LNCAP (cell line): ENCODE data around the gene RPTOR.

Experiments
- CTCF ChIP-seq: fragments of 450-650 bp; IDR thresholded peaks from 2 replicates; pipeline ENCODE4 v1.5.1; 2017; ENCODE audit warnings: mild to moderate bottlenecking

RPTOR gene

GRCh38 chr17:80995131-80995530, 450.5 kb downstream of the RPTOR start:
- no peak for TF ChIP-seq CTCF

GRCh38 chr17:80996422-80997305, 452.0 kb downstream of the RPTOR start:
- TF ChIP-seq CTCF: no peak

DNA sequence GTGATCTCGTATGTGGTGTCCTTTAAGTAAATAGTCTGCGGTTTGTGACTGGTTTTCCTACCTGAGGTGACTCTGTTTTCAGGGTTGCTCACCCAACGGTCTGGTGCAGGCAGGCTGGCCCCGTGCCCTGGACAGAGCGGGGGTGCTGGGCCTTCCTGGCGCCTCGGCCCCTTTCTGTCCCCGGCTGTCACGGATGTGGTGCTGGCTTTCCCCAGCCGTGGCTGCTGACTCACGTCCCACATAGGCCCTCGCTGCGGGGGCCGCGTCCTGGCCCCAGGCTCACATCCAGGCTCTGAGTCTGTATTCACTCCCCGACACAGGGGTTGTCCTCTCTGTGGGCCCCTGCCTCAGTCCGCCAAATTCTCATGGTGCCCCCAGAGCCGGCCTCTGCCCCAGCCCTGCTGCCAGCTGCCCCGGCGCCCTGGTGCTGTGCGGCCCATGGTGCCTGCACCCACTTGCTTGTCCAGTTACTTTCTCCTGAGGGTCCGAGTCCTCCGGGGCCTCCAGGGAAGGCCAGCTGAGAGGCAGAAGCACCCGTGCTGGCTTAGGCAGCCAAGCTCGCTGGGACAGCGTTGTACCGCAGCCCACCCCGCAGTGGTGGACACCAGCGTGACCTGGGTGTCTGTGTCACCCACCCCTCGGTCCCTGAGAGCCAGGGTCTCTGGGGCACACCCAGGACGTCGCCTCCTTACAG, 452.9 kb downstream of the RPTOR start:
- no peak for TF ChIP-seq CTCF

DNA sequence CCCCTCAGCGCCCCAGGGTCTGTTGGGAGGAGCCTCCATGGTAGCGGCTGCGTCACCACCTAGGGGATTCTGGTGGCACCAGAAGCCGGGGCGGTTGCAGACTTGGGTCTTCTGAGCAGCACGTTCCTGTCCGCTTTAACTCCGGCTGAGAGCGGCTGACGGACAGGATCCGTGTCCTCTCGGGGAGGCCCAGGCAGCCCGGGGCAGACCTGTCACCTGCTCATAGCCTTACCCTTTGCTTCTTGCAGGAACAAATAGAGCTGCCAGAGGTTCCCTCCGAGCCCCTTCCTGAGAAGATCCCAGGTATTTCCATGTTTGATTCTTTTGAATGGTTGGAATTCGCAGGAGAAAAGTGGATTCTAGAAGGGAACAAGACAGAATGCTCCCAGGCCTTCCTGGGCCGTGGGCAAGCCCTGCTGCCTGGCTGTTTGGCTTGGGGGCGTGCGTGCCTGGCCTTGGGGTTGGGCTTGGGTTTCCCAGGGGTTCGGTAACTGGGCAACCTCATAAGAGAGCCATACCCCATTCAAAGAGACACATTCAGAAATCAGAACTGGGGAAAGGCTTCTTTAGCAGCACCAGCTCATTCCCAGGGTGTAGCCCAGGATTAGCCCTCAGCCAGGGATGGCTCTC, 453.6 kb downstream of the RPTOR start:
- no peak for TF ChIP-seq CTCF

GRCh38 chr17:80998748-80999535, 454.3 kb downstream of the RPTOR start:
- no peak for TF ChIP-seq CTCF

- no peak for TF ChIP-seq CTCF
These were observed 455.1 kb downstream of the RPTOR start for GRCh38 chr17:80999536-81000333.
